ENCODE data around the gene IGFBP4. TPM values are rescaled to one million over a fixed set of nuclear protein-coding genes. Genes with fewer than 3 reads are reported as not detected.

Gene IGFBP4
- polyA plus RNA-seq, 1 of the 3 experiments (the other 2 are of a cell fraction), result 128 TPM

GRCh38 chr17:40427002-40427491 is 16.2 kb upstream of the IGFBP4 start:
- Histone ChIP-seq H3K4me3 (ENCODE audit: low read depth in 2 of 2, low read length in 1 of 2) (no peak overlapping the region), H3K4me2 (no peak overlapping the region), H3K4me1 (ENCODE audit: control insufficient read depth in 1 of 2, insufficient read depth in 2 of 2, low read depth in 1 of 2, low read length in 1 of 2) (peaks cover 0 to 3% of the 10 kb centered on the region in 2 experiments; a peak in 1 of 4 replicates), H4K20me1 (ENCODE audit: insufficient read depth) (no peaks in the 10 kb centered on the region), H3F3A (replicated peaks; ENCODE audit: insufficient read depth) (no peaks in the 10 kb centered on the region), H3K27ac (ENCODE audit: low read depth in 2 of 2, low read length in 1 of 2) (no peak overlapping the region), H3K27me3 (ENCODE audit: insufficient read depth) (no peaks in the 10 kb centered on the region), H3K9me2 (no peaks in the 10 kb centered on the region), H3K9me3 (no peaks in the 10 kb centered on the region), H3K79me2 (ENCODE audit: insufficient read depth) (no peaks in the 10 kb centered on the region), H3K9ac (no peak overlapping the region), H3K36me3 (replicated peaks in 1 of 2; ENCODE audit: control insufficient read depth in 1 of 2, insufficient read depth in 2 of 2, low read length in 1 of 2) (no peaks in the 10 kb centered on the region), H2AFZ (ENCODE audit: low read depth) (no peak overlapping the region)
- ChIA-PET CTCF (interaction anchor here (1.0 to 4.0 kb wide), 8 partner anchors 9 to 146 kb away, joined by 3 to 18 read pairs (median 4); partner anchors contain the start of gene TOP2A), POLR2A (no interaction called here)
- DNase-seq, result no peak
- TF ChIP-seq CHD2 (IDR thresholded peaks at IDR 0.05; ENCODE audit: low read length, partially characterized antibody) (no peak), MXI1 (IDR thresholded peaks at IDR 0.05; ENCODE audit: low read depth, low read length) (no peak), RAD21 (IDR thresholded peaks at IDR 0.05; ENCODE audit: low read length) (no peak)

- H3K4me2 ChIP-seq, result no peak overlapping the region
- TF ChIP-seq MEF2A (IDR thresholded peaks at IDR 0.05; ENCODE audit: borderline replicate concordance, low read depth), result no peak
- TF ChIP-seq FOXM1 (IDR thresholded peaks at IDR 0.05; ENCODE audit: low read depth), result no peak
- TF ChIP-seq GABPA (IDR thresholded peaks at IDR 0.05; ENCODE audit: low read depth), result no peak
- no peak for TF ChIP-seq EP300 (IDR thresholded peaks at IDR 0.05; ENCODE audit: borderline replicate concordance in 1 of 2, low read depth in 1 of 2, low read length in 1 of 2)
- ChIA-PET CTCF (interaction anchor here (0.5 to 7.2 kb wide), 8 partner anchors 10 to 130 kb away, joined by 3 to 42 read pairs (median 4); no protein-coding TSS in a partner anchor), POLR2A (interaction anchor here (1.4 kb wide), 1 partner anchor 13 kb away, joined by 3 read pairs; the partner anchor contains the start of gene TOP2A)
- no peaks in the 10 kb centered on the region for H3K9me3 ChIP-seq
- no peaks in the 10 kb centered on the region for H3F3A ChIP-seq (replicated peaks; ENCODE audit: insufficient read depth)
- no peak for DNase-seq
- H3K27me3 ChIP-seq (ENCODE audit: insufficient read depth), result no peaks in the 10 kb centered on the region
- H3K27ac ChIP-seq (ENCODE audit: low read depth in 2 of 2, low read length in 1 of 2), result no peak overlapping the region
- no peak overlapping the region for H3K4me3 ChIP-seq (ENCODE audit: low read depth in 2 of 2, low read length in 1 of 2)
- H3K36me3 ChIP-seq (replicated peaks in 1 of 2; ENCODE audit: control insufficient read depth in 1 of 2, insufficient read depth in 2 of 2, low read length in 1 of 2), result no peaks in the 10 kb centered on the region
- no peaks in the 10 kb centered on the region for H3K79me2 ChIP-seq (ENCODE audit: insufficient read depth)
- H3K9ac ChIP-seq, result no peak overlapping the region
- H4K20me1 ChIP-seq (ENCODE audit: insufficient read depth), result no peaks in the 10 kb centered on the region
- 76% methylated on average over 10 of the region's 10 CpGs for WGBS (ENCODE audit: low lambda C conversion rate)
- H3K4me1 ChIP-seq (ENCODE audit: control insufficient read depth in 1 of 2, insufficient read depth in 2 of 2, low read depth in 1 of 2, low read length in 1 of 2), result peaks cover 9 to 26% of the 10 kb centered on the region in 2 experiments; a peak in 3 of 4 replicates
- no peaks in the 10 kb centered on the region for H3K9me2 ChIP-seq
- H2AFZ ChIP-seq (ENCODE audit: low read depth), result no peak overlapping the region
These were observed 12.7 kb upstream of the IGFBP4 start for GRCh38 chr17:40430272-40431230.

- no peak for DNase-seq
- TF ChIP-seq MAX (IDR thresholded peaks at IDR 0.05; ENCODE audit: low read depth) (no peak), TAF1 (IDR thresholded peaks at IDR 0.05; ENCODE audit: borderline replicate concordance, low read depth, low read length) (no peak), FOXM1 (IDR thresholded peaks at IDR 0.05; ENCODE audit: low read depth) (no peak), TCF12 (IDR thresholded peaks at IDR 0.05) (no peak), MXI1 (IDR thresholded peaks at IDR 0.05; ENCODE audit: low read depth, low read length) (no peak)
- no peaks in the 10 kb centered on the region for H3F3A ChIP-seq (replicated peaks; ENCODE audit: insufficient read depth)
- ChIA-PET CTCF (interaction anchor here (0.6 to 7.2 kb wide), 10 partner anchors 9 to 386 kb away, joined by 3 to 42 read pairs (median 4); no protein-coding TSS in a partner anchor), POLR2A (interaction anchor here (1.4 kb wide), 1 partner anchor 14 kb away, joined by 3 read pairs; the partner anchor contains the start of gene TOP2A)
- no peak overlapping the region for H3K4me2 ChIP-seq
- no peaks in the 10 kb centered on the region for H3K9me2 ChIP-seq
- H3K4me1 ChIP-seq (ENCODE audit: control insufficient read depth in 1 of 2, insufficient read depth in 2 of 2, low read depth in 1 of 2, low read length in 1 of 2), result peaks cover 9 to 26% of the 10 kb centered on the region in 2 experiments; a peak in 3 of 4 replicates
- no peaks in the 10 kb centered on the region for H3K36me3 ChIP-seq (replicated peaks in 1 of 2; ENCODE audit: control insufficient read depth in 1 of 2, insufficient read depth in 2 of 2, low read length in 1 of 2)
- no peaks in the 10 kb centered on the region for H3K79me2 ChIP-seq (ENCODE audit: insufficient read depth)
- no peaks in the 10 kb centered on the region for H4K20me1 ChIP-seq (ENCODE audit: insufficient read depth)
- 74% methylated on average over 3 of the region's 3 CpGs for WGBS (ENCODE audit: low lambda C conversion rate)
- H3K27ac ChIP-seq (ENCODE audit: low read depth in 2 of 2, low read length in 1 of 2), result no peak overlapping the region
- no peak overlapping the region for H2AFZ ChIP-seq (ENCODE audit: low read depth)
- H3K4me3 ChIP-seq (ENCODE audit: low read depth in 2 of 2, low read length in 1 of 2), result no peak overlapping the region
- no peaks in the 10 kb centered on the region for H3K27me3 ChIP-seq (ENCODE audit: insufficient read depth)
- no peak overlapping the region for H3K9ac ChIP-seq
- H3K9me3 ChIP-seq, result no peaks in the 10 kb centered on the region
These were observed 12.0 kb upstream of the IGFBP4 start for GRCh38 chr17:40431231-40431602.
